Gastrocnemius medialis (tissue), 4 donors: ENCODE measurements around the gene SAMD4B.

Source experiments
- POLR2A ChIP-seq, 2 donors: fragments of 450-650 bp; IDR thresholded peaks; one replicate each; pipeline ENCODE4 v1.6.1; 2017; ENCODE audit warnings: antibody characterized with exemption in 2 of 2, mild to moderate bottlenecking in 2 of 2, moderate library complexity in 2 of 2
- TF ChIP-seq, protein P1 (sequence below), 5 experiments: fragments of 450-650 bp in 3 of 5; fragments of 200-600 bp in 2 of 5; sonication (generic) in 2 of 5; IDR thresholded peaks in 4 of 5; conservative IDR thresholded peaks in 1 of 5; 1 replicate in 4 of 5; 2 replicates in 1 of 5; pipeline ENCODE4 v1.5.1; 2016 to 2019; ENCODE audit warnings: antibody characterized with exemption in 5 of 5, mild to moderate bottlenecking in 3 of 5, moderate library complexity in 3 of 5

- TF ChIP-seq, protein P1, sequence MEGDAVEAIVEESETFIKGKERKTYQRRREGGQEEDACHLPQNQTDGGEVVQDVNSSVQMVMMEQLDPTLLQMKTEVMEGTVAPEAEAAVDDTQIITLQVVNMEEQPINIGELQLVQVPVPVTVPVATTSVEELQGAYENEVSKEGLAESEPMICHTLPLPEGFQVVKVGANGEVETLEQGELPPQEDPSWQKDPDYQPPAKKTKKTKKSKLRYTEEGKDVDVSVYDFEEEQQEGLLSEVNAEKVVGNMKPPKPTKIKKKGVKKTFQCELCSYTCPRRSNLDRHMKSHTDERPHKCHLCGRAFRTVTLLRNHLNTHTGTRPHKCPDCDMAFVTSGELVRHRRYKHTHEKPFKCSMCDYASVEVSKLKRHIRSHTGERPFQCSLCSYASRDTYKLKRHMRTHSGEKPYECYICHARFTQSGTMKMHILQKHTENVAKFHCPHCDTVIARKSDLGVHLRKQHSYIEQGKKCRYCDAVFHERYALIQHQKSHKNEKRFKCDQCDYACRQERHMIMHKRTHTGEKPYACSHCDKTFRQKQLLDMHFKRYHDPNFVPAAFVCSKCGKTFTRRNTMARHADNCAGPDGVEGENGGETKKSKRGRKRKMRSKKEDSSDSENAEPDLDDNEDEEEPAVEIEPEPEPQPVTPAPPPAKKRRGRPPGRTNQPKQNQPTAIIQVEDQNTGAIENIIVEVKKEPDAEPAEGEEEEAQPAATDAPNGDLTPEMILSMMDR (IDR thresholded peaks at IDR 0.05 in 4 of 5, conservative IDR thresholded peaks at IDR 0.05 in 1 of 5): no peak
- no peak for TF ChIP-seq POLR2A (IDR thresholded peaks at IDR 0.05)
These were observed 5.3 kb downstream of the SAMD4B start for GRCh38 chr19:39347332-39348164.
